Naive thymus-derived CD4-positive, alpha-beta T cell (primary cell): ENCODE measurements around the gene AK8. TPM values are rescaled to one million over a fixed set of nuclear protein-coding genes. Genes with fewer than 3 reads are reported as not detected.

Source experiments
- ATAC-seq: fragments of 150-1000 bp; cut with Tn5 transposase; 2 replicates; pipeline ENCODE4 v1.10.0; 2021; ENCODE audit warnings: mild to moderate bottlenecking, moderate library complexity
- CTCF ChIA-PET: fragments of 350-600 bp; sonication (Branson Sonifier 250); formaldehyde crosslinking; loops from one replicate; lab custom pipeline; 2021; ENCODE audit warnings: antibody characterized with exemption; lab: Charles Lee
- POLR2A ChIA-PET: fragments of 350-600 bp; sonication (Branson Sonifier 250); formaldehyde crosslinking; loops from one replicate; lab custom pipeline; 2021; ENCODE audit warnings: antibody characterized with exemption, inconsistent platforms; lab: Charles Lee
- DNase-seq, 9 donors: peaks; one replicate each; pipeline versions ENCODE4 v3.0.0 to v3.0.0-alpha.2; 2020 to 2022; ENCODE audit warnings: mixed read lengths in 1 of 9
- H3K27ac ChIP-seq: one replicate; pipeline ENCODE4 v1.7.0; 2013; ENCODE audit warnings: mild to moderate bottlenecking, low read depth, low read length, moderate library complexity
- H3K27me3 ChIP-seq, 2 donors: one replicate each; pipeline ENCODE4 v1.7.0; 2013; ENCODE audit warnings: low read length in 2 of 2, mild to moderate bottlenecking in 2 of 2, moderate library complexity in 2 of 2; ENCODE audit not compliant: control insufficient read depth in 2 of 2, insufficient read depth in 2 of 2
- H3K36me3 ChIP-seq, 3 experiments: 1 replicate in 2 of 3; 2 replicates in 1 of 3; pipeline ENCODE4 v1.7.0; 2013; ENCODE audit warnings: low read length in 3 of 3, mild to moderate bottlenecking in 3 of 3, moderate library complexity in 1 of 3; ENCODE audit not compliant: insufficient read depth in 3 of 3, control insufficient read depth in 2 of 3
- H3K4me1 ChIP-seq, 2 donors: one replicate each; pipeline ENCODE4 v1.7.0; 2013; ENCODE audit warnings: low read length in 2 of 2, mild to moderate bottlenecking in 2 of 2, moderate library complexity in 1 of 2; ENCODE audit not compliant: control insufficient read depth in 2 of 2, insufficient read depth in 2 of 2
- H3K4me3 ChIP-seq: 2 replicates; pipeline ENCODE4 v1.7.0; 2013; ENCODE audit warnings: mild to moderate bottlenecking, low read length
- H3K9me3 ChIP-seq, 3 experiments: 1 replicate in 2 of 3; 2 replicates in 1 of 3; pipeline ENCODE4 v1.7.0; 2013; ENCODE audit warnings: low read length in 3 of 3; ENCODE audit not compliant: control insufficient read depth in 2 of 3
- H3K27ac Mint-ChIP-seq, 9 donors: one replicate each; pipeline ENCODE4 v1.8.0; 2020 to 2022; ENCODE audit warnings: mixed read lengths in 9 of 9, mild to moderate bottlenecking in 8 of 9, moderate library complexity in 5 of 9, inconsistent platforms in 2 of 9
- H3K27me3 Mint-ChIP-seq, 5 donors: one replicate each; pipeline ENCODE4 v1.8.0; 2021 to 2022; ENCODE audit warnings: mixed read lengths in 5 of 5, mild to moderate bottlenecking in 1 of 5
- H3K36me3 Mint-ChIP-seq, 5 donors: one replicate each; pipeline ENCODE4 v1.8.0; 2020 to 2022; ENCODE audit warnings: mixed read lengths in 5 of 5, mild to moderate bottlenecking in 3 of 5, inconsistent platforms in 1 of 5
- H3K4me1 Mint-ChIP-seq, 7 donors: one replicate each; pipeline ENCODE4 v1.8.0; 2020 to 2022; ENCODE audit warnings: mixed read lengths in 7 of 7, mild to moderate bottlenecking in 3 of 7, inconsistent platforms in 1 of 7
- H3K4me3 Mint-ChIP-seq, 10 donors: one replicate each; pipeline ENCODE4 v1.8.0; 2020 to 2022; ENCODE audit warnings: mild to moderate bottlenecking in 10 of 10, mixed read lengths in 10 of 10, moderate library complexity in 6 of 10, inconsistent platforms in 2 of 10
- H3K9me3 Mint-ChIP-seq, 11 donors: one replicate each; pipeline ENCODE4 v1.8.0; 2020 to 2022; ENCODE audit warnings: mixed read lengths in 11 of 11, mild to moderate bottlenecking in 4 of 11, inconsistent platforms in 1 of 11, moderate library complexity in 1 of 11
- intact Hi-C, 2 donors: fragments of 100-400 bp; cut with micrococcal nuclease; formaldehyde crosslinking; loops; one replicate each; pipeline ENCODE4 v1.15.1; 2023
- polyA plus RNA-seq, 2 donors: library from polyadenylated mRNA; unstranded; fragments of 300-500 nt; fragmentation: Illumina TruSeq; gene quantifications; one replicate each; pipeline ENCODE4 v1.2.3, GENCODE V29; 2021
- total RNA-seq, 6 experiments: library from RNA in 5 of 6; stranded (reverse) in 5 of 6; gene quantifications; 1 replicate in 5 of 6; 2 replicates in 1 of 6; pipeline ENCODE4 v1.2.3 and lab custom pipeline; 2021 to 2026

AK8 gene
- total and polyA plus RNA-seq, 7 experiments from 2014 or later = 0.10 to 0.20 (median 0.12) TPM; not detected in 4

- no peak for DNase-seq
- no peak overlapping the region for H3K27ac Mint-ChIP-seq
- H3K27ac ChIP-seq = no peak overlapping the region
- no peaks in the 10 kb centered on the region for H3K4me1 ChIP-seq
- POLR2A ChIA-PET = no interaction called here
- CTCF ChIA-PET = interaction anchor here (0.6 kb wide), 1 partner anchor 32 kb away, joined by 3 read pairs; no protein-coding TSS in a partner anchor
- H3K27me3 ChIP-seq = peaks cover 3 to 17% of the 10 kb centered on the region in 2 donors
- peaks cover 39 to 69% (median 45%) of the 10 kb centered on the region in 5 donors for H3K27me3 Mint-ChIP-seq
- intact Hi-C loops = no loop called here
- no peak overlapping the region for H3K4me3 ChIP-seq
- no peaks in the 10 kb centered on the region for H3K9me3 Mint-ChIP-seq
- ATAC-seq = no peak
- peaks cover 0 to 15% (median 4%) of the 10 kb centered on the region in 7 donors for H3K4me1 Mint-ChIP-seq
- no peaks in the 10 kb centered on the region for H3K36me3 Mint-ChIP-seq
- no peak overlapping the region for H3K4me3 Mint-ChIP-seq
- H3K9me3 ChIP-seq = no peaks in the 10 kb centered on the region
- H3K36me3 ChIP-seq = no peaks in the 10 kb centered on the region
Observed at GRCh38 chr9:132742821-132743311, 135.2 kb downstream of the AK8 start.

- POLR2A ChIA-PET = no interaction called here
- peaks cover 42 to 59% (median 44%) of the 10 kb centered on the region in 5 donors for H3K27me3 Mint-ChIP-seq
Observed at GRCh38 chr9:132740526-132741309, 137.4 kb downstream of the AK8 start.

GRCh38 chr9:132739710-132740310, 138.3 kb downstream of the AK8 start:
- ChIA-PET CTCF (no interaction called here), POLR2A (no interaction called here)
- Histone ChIP-seq H3K9me3 (no peaks in the 10 kb centered on the region), H3K4me3 (no peak overlapping the region), H3K36me3 (no peaks in the 10 kb centered on the region), H3K27me3 (peaks cover 0 to 14% of the 10 kb centered on the region in 2 donors), H3K4me1 (no peaks in the 10 kb centered on the region), H3K27ac (no peak overlapping the region)
- Mint-ChIP-seq H3K36me3 (no peaks in the 10 kb centered on the region), H3K4me1 (peaks cover 0 to 11% (median under 1%) of the 10 kb centered on the region in 7 donors), H3K4me3 (no peak overlapping the region), H3K27me3 (peaks cover 35 to 50% (median 36%) of the 10 kb centered on the region in 5 donors), H3K9me3 (no peaks in the 10 kb centered on the region), H3K27ac (no peak overlapping the region)
- intact Hi-C loops = no loop called here
- no peak for DNase-seq
- ATAC-seq = no peak

More at GRCh38 chr9:132740526-132741309, 137.4 kb downstream of the AK8 start:
- Histone ChIP-seq H3K4me3 (no peak overlapping the region), H3K27me3 (peaks cover 2 to 17% of the 10 kb centered on the region in 2 donors), H3K27ac (no peak overlapping the region), H3K9me3 (no peaks in the 10 kb centered on the region), H3K36me3 (no peaks in the 10 kb centered on the region), H3K4me1 (no peaks in the 10 kb centered on the region)
- Mint-ChIP-seq H3K4me1 (peaks cover 0 to 15% (median 4%) of the 10 kb centered on the region in 7 donors), H3K27ac (no peak overlapping the region), H3K36me3 (no peaks in the 10 kb centered on the region), H3K9me3 (no peaks in the 10 kb centered on the region), H3K4me3 (no peak overlapping the region)
- intact Hi-C loops = no loop called here
- CTCF ChIA-PET = no interaction called here
- ATAC-seq = no peak
- no peak for DNase-seq

GRCh38 chr9:132733260-132733815, 144.7 kb downstream of the AK8 start:
- ChIA-PET POLR2A (no interaction called here), CTCF (no interaction called here)
- no peaks in the 10 kb centered on the region for H3K9me3 Mint-ChIP-seq
- no peaks in the 10 kb centered on the region for H3K36me3 Mint-ChIP-seq
- no peak overlapping the region for H3K4me3 Mint-ChIP-seq
- Histone ChIP-seq H3K9me3 (no peaks in the 10 kb centered on the region), H3K4me1 (no peaks in the 10 kb centered on the region), H3K27me3 (no peaks in the 10 kb centered on the region), H3K4me3 (no peak overlapping the region), H3K36me3 (no peaks in the 10 kb centered on the region), H3K27ac (no peak overlapping the region)
- ATAC-seq (no peak), DNase-seq (no peak)
- intact Hi-C loops = no loop called here
- no peak overlapping the region for H3K27ac Mint-ChIP-seq
- peaks cover 0 to 25% (median 19%) of the 10 kb centered on the region in 5 donors for H3K27me3 Mint-ChIP-seq
- no peaks in the 10 kb centered on the region for H3K4me1 Mint-ChIP-seq

GRCh38 chr9:132732326-132733259, 145.5 kb downstream of the AK8 start:
- ATAC-seq = no peak
- Mint-ChIP-seq H3K27ac (no peak overlapping the region), H3K36me3 (no peaks in the 10 kb centered on the region), H3K4me3 (no peak overlapping the region), H3K9me3 (no peaks in the 10 kb centered on the region), H3K4me1 (no peaks in the 10 kb centered on the region), H3K27me3 (peaks cover 0 to 27% (median 24%) of the 10 kb centered on the region in 5 donors)
- H3K4me1 ChIP-seq = no peaks in the 10 kb centered on the region
- no peak overlapping the region for H3K4me3 ChIP-seq
- CTCF ChIA-PET = no interaction called here
- no peaks in the 10 kb centered on the region for H3K9me3 ChIP-seq
- POLR2A ChIA-PET = no interaction called here
- intact Hi-C loops = no loop called here
- no peaks in the 10 kb centered on the region for H3K27me3 ChIP-seq
- no peaks in the 10 kb centered on the region for H3K36me3 ChIP-seq
- DNase-seq = no peak
- no peak overlapping the region for H3K27ac ChIP-seq

- H3K4me3 ChIP-seq = no peak overlapping the region
- no peak for DNase-seq
- Mint-ChIP-seq H3K4me3 (no peak overlapping the region), H3K27me3 (peaks cover 0 to 33% (median 22%) of the 10 kb centered on the region in 5 donors), H3K27ac (no peak overlapping the region), H3K36me3 (no peaks in the 10 kb centered on the region), H3K9me3 (no peaks in the 10 kb centered on the region), H3K4me1 (no peaks in the 10 kb centered on the region)
- ChIA-PET CTCF (no interaction called here), POLR2A (interaction anchor here (0.7 kb wide), 1 partner anchor 391 kb away, joined by 3 read pairs; no protein-coding TSS in a partner anchor)
- H3K27ac ChIP-seq = no peak overlapping the region
- H3K4me1 ChIP-seq = no peaks in the 10 kb centered on the region
- H3K27me3 ChIP-seq = no peaks in the 10 kb centered on the region
- intact Hi-C loops = no loop called here
- no peaks in the 10 kb centered on the region for H3K36me3 ChIP-seq
- ATAC-seq = no peak
- no peaks in the 10 kb centered on the region for H3K9me3 ChIP-seq
Observed at GRCh38 chr9:132731230-132731629, 146.9 kb downstream of the AK8 start.
